G401 (cell line): ENCODE results near the gene LDB2. TPM values are rescaled to one million over a fixed set of nuclear protein-coding genes. Genes with fewer than 3 reads are reported as not detected.
"Not testable (repeated sequence)": the region's sequence is repeated elsewhere in the genome, so short reads cannot be mapped to it uniquely, and the experiment has no call there.

ENCODE experiments used
- DNase-seq: peaks from one replicate; pipeline ENCODE4 v3.0.0-alpha.2; 2015; ENCODE audit warnings: low spot score
- in situ Hi-C: cut with HindIII; loops from 2 replicates; pipeline ENCODE4 v1.10.0; 2016; ENCODE audit warnings: low sequenced_read_pairs, mixed read lengths
- total RNA-seq: library from RNA; depleted of rRNA; stranded (reverse); fragments of >200 nt; shearing (Covaris generic); gene quantifications from 2 replicates; pipeline ENCODE4 v1.2.3, GENCODE V29; 2014

LDB2 gene
- total RNA-seq, 1 experiment from 2014 or later, result not detected

DNA sequence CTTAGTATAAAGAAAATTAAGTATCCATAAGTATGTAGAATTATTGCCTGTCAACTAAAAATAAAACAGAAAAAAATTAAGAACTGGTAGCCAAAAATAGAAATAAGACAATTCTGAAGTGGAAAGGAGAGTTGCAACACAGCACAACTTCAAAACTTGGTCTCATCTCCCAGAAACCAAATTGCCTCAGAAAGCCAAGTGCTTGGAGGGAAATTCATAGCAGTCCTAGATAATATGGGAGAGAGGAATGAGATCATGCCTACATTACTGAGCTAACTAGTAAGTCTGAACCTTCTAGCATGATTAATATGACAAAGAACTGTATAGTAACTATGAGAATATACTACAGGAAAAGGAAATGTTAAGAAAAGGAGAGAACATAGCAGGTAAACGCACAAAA, 256.5 kb downstream of the LDB2 start:
- in situ Hi-C loops, result no loop called here
- DNase-seq, result no peak

GRCh38 chr4:16636912-16637630, 261.4 kb downstream of the LDB2 start:
- no peak for DNase-seq
- in situ Hi-C loops, result no loop called here

DNA sequence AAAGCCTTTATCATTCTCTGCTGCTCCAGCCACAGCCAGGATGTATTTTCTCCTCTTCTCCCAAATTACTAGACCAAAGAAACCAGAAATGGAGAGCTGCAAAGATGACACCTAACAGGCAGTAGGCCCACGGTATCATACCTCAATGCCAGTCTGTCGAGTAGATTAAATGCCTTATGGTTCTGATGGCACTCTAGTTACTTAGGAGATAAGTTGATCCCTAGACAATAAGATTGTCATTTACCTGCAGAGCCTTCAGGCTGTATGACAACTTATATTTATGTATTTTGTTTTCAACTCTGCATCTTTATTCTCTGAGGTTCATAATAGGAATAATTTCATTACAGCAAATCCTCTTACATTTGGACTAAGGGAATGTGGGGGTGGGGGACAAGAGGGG, 262.1 kb downstream of the LDB2 start:
- no peak for DNase-seq
- in situ Hi-C loops, result no loop called here

- DNase-seq, in situ Hi-C loops: not testable (repeated sequence)
Observed at GRCh38 chr4:16629274-16629673, 269.2 kb downstream of the LDB2 start.

DNA sequence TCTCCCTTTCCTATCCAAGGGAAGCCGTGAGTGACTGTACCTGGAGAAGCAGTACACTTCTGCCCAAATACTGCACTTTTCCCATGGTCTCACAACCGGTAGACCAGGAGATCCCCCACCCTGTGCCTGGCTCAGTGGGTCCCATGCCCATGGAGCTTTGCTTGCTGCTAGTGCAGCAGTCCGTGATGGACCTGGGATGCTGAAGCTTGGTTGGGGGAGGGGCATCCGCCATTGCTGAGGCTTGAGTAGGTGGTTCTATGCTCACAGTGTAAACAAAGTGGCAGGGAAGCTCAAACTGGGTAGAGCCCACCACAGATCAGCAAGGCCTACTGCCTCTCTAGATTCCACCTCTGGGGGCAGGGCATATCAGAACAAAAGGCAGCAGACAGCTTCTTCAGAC, 269.6 kb downstream of the LDB2 start:
- in situ Hi-C loops, DNase-seq: not testable (repeated sequence)

DNA sequence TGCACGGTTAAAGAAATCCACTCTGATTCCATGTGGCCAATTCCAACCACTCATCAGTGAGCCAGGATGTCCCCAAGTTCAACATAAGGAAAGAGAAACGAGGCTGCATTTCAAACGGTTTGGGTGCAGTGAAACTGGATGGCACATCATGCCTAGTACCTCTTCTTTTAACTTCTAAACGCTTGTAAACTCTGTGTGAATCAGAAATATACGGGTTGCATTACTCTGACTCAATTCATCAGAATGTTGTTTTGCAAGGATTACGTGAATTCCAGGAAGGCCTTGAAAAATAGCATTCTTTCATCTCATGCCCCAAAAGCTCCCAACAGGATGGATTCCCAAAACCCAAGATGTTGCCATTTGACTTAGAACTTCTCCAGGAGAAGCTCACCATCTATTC, 270.4 kb downstream of the LDB2 start:
- in situ Hi-C loops, result no loop called here
- no peak for DNase-seq

DNA sequence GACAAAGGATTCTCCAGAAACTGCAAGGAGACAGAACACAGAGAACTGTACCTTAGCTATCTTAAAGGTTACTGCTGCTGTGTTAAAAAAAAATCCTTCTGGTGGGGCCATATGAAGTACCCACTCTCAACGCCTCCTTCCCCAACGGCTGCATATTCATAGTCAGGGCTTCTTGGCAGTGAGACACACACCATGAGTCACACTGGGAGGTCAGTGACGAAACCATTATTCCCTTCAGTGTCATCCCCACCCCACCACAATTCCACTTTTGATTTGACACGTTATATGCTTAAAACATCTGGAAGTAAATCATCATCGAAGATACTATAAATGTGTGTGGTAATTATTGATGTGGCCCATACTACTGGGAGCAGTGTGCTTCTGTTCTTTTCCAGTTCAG, 271.5 kb downstream of the LDB2 start:
- in situ Hi-C loops, result no loop called here
- no peak for DNase-seq

DNA sequence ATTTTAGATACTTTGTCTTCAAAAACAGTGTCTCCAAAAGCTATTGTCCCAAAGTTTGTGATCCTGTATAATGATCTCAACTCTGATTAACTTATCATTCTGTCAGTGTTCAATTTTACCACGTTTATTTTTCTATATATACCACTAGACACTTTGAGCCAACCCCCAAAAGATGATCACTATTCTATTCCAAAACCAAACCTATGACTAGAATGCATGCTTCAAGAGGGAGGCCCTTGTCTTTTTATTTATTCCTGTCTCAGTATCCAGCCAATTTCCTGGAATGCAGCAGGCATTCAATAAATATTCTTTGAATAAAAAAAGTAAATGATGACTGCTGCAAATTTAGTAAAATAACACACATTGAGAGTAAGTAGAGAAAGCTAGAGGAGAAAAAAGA, 275.6 kb downstream of the LDB2 start:
- DNase-seq, result no peak
- in situ Hi-C loops, result no loop called here

- DNase-seq, result no peak
- in situ Hi-C loops, result no loop called here
Observed at GRCh38 chr4:16617435-16617834, 281.0 kb downstream of the LDB2 start.

DNA sequence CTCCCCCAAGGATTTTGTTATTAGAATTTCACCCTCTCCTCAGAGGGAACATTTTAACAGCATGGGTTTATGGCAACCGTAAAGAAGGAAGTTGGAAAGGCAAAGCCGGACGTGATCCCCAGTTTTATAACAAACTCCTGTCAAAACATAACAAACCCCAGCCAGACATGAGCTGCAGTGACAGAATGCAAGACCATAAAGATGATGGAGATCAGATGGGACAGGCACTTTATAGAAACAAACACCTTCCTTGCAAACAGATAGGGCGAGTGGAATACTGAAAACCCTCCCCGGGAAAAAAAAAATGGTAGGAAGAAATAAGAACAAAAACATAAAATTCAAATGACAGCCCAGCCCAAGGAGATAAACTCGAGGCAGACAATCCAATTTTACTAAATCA, 281.4 kb downstream of the LDB2 start:
- no peak for DNase-seq
- in situ Hi-C loops, result no loop called here

GRCh38 chr4:16609170-16609758, 289.2 kb downstream of the LDB2 start:
- no peak for DNase-seq
- in situ Hi-C loops, result no loop called here

GRCh38 chr4:16608611-16609125, 289.8 kb downstream of the LDB2 start:
- in situ Hi-C loops, result no loop called here
- no peak for DNase-seq

- in situ Hi-C loops, result no loop called here
- no peak for DNase-seq
Observed at GRCh38 chr4:16608123-16608522, 290.3 kb downstream of the LDB2 start.

DNA sequence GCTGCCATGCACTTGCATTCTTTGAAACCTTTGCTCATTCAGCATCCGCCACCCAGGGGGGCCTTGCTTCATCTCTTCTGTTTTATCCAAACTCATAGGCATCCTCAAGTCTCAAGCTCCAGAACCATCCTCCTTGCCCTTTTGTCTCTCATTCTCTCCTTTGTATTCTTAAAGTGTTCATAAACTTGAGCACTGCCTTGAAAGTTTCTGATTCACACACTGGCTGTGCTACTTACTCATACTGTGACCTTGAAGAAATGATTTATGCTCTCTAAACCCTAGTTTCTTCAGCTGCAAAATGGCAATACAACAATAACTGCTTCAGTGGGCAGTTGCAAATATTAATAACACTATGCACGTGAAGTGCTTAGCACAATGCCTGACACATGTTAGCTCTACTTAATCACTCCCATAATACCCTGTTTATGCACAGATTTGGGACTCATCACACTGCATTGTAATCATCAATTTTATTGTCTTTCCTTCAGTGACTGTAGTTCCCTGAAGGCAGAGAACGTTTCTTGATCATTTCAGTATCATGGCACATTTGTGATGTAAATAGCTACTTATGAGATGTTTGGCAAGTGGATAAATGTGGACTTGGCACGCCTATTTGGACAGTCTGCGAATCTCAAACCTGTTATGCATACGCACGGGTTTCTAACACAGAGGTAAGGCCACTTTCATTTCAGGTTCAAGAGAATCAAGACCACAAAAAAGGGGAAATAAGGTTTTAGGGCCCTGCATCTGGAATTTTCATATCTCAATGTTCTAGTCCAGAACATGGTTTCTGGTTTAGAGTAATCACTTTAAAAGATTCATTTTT, 291.0 kb downstream of the LDB2 start:
- in situ Hi-C loops, result no loop called here
- no peak for DNase-seq

GRCh38 chr4:16606691-16607090, 291.8 kb downstream of the LDB2 start:
- in situ Hi-C loops, result no loop called here
- no peak for DNase-seq

- in situ Hi-C loops, result no loop called here
- DNase-seq, result no peak
Observed at GRCh38 chr4:16603178-16603577, 295.3 kb downstream of the LDB2 start.

DNA sequence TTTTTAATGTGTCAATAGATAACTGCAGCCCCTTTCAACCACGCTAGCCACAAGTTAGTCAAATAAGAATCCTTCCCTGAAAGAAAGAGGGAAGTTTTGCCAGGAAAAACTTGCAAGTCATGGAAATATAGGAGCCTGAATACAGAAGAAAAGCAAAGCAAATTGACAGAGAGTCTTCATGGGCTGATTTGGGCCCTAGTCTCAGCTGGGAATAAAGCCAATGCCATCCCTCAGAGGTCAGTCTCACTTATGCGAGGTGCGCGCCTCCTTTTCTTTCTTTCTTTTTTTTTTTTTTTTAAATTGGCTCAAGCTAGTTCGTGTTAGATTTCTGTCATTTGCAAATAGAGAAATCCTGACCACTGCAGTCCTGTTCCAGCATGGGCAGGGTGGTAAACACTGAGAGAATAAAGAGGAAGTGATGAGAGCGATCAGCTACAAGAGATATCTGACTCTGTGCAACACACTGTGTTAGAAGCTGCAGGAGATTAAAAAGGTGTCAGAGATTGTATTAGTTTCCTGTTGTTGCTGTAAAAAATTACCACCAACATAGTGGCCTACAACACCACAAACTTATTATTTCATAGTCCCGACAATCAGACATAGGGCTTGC, 299.7 kb downstream of the LDB2 start:
- no peak for DNase-seq
- in situ Hi-C loops, result no loop called here

- no peak for DNase-seq
Observed at GRCh38 chr4:16597845-16598596, 300.4 kb downstream of the LDB2 start.

GRCh38 chr4:16597443-16597842, 301.0 kb downstream of the LDB2 start:
- DNase-seq, result no peak
- in situ Hi-C loops, result no loop called here

More at GRCh38 chr4:16597845-16598596, 300.4 kb downstream of the LDB2 start:
- in situ Hi-C loops, result no loop called here
